Renal cortical epithelial cell (primary cell): Measurements from ENCODE around the gene KCNIP2. TPM values are rescaled to one million over a fixed set of nuclear protein-coding genes. Genes with fewer than 3 reads are reported as not detected.

Experiments used
- DNase-seq: peaks from one replicate; pipeline ENCODE4 v3.0.0-alpha.2; 2011; ENCODE audit warnings: low read depth
- total RNA-seq: library from RNA; depleted of rRNA; stranded (reverse); fragments of >200 nt; gene quantifications from 2 replicates; pipeline ENCODE4 v1.2.3, GENCODE V29; 2014

The KCNIP2 gene
- total RNA-seq, result 0.35 TPM in 1 of 2 replicates, not detected in the other

GRCh38 chr10:101843032-101844021, at the start of gene KCNIP2:
Gene KCNIP2, minus strand, starts transcription at chr10:101843800. Its CDS starts 232 bp downstream, at chr10:101843568.
- DNase-seq, result no peak

GRCh38 chr10:101892782-101893391, 49.3 kb upstream of the KCNIP2 start:
- peak; percentile 10 for DNase-seq

- peak; percentile 56 for DNase-seq
Observed at GRCh38 chr10:101889256-101890210, 45.9 kb upstream of the KCNIP2 start.

- DNase-seq, result no peak
Observed at GRCh38 chr10:101888251-101888949, 44.8 kb upstream of the KCNIP2 start.

GRCh38 chr10:101887775-101888174, 44.2 kb upstream of the KCNIP2 start:
- DNase-seq, result no peak

- no peak for DNase-seq
Observed at GRCh38 chr10:101886521-101887312, 43.1 kb upstream of the KCNIP2 start.

GRCh38 chr10:101881036-101881774, 37.6 kb upstream of the KCNIP2 start:
- no peak for DNase-seq

GRCh38 chr10:101880232-101880573, 36.6 kb upstream of the KCNIP2 start:
- DNase-seq, result no peak

GRCh38 chr10:101879456-101880231, 36.0 kb upstream of the KCNIP2 start:
- peak; percentile 7 for DNase-seq

GRCh38 chr10:101878869-101879268, 35.3 kb upstream of the KCNIP2 start:
- no peak for DNase-seq

GRCh38 chr10:101875068-101875688, 31.6 kb upstream of the KCNIP2 start:
- no peak for DNase-seq

GRCh38 chr10:101874252-101874651, 30.7 kb upstream of the KCNIP2 start:
- no peak for DNase-seq

GRCh38 chr10:101867931-101868330, 24.3 kb upstream of the KCNIP2 start:
- DNase-seq, result no peak

- no peak for DNase-seq
Observed at GRCh38 chr10:101859530-101859929, 15.9 kb upstream of the KCNIP2 start.

GRCh38 chr10:101858723-101859500, 15.3 kb upstream of the KCNIP2 start:
- no peak for DNase-seq

GRCh38 chr10:101857802-101858476, 14.3 kb upstream of the KCNIP2 start:
- DNase-seq, result no peak

- DNase-seq, result no peak
Observed at GRCh38 chr10:101856626-101857025, 13.0 kb upstream of the KCNIP2 start.
